HEK293 (cell line): ENCODE measurements around the gene KIAA1755.
"Not testable (repeated sequence)": the region's sequence is repeated elsewhere in the genome, so short reads cannot be mapped to it uniquely, and the experiment has no call there.

ENCODE experiments used
- ZBTB7A ChIP-seq: fragments of 450-650 bp; formaldehyde crosslinking; IDR thresholded peaks from 2 replicates; pipeline ENCODE4 v1.5.1; 2016; ENCODE audit warnings: low read depth, missing biosample characterization, missing genetic modification characterization
- ZNF223 ChIP-seq: fragments of 450-650 bp; formaldehyde crosslinking; IDR thresholded peaks from 2 replicates; pipeline ENCODE4 v1.5.1; 2016; ENCODE audit warnings: missing biosample characterization, missing genetic modification characterization
- ZNF24 ChIP-seq: fragments of 450-650 bp; formaldehyde crosslinking; IDR thresholded peaks from 2 replicates; pipeline ENCODE4 v1.5.1; 2016; ENCODE audit warnings: missing biosample characterization, missing genetic modification characterization
- ZNF48 ChIP-seq: fragments of 450-650 bp; formaldehyde crosslinking; IDR thresholded peaks from 2 replicates; pipeline ENCODE4 v1.5.1; 2016; ENCODE audit warnings: missing biosample characterization, missing genetic modification characterization
- ZNF560 ChIP-seq: fragments of 450-650 bp; formaldehyde crosslinking; IDR thresholded peaks from 2 replicates; pipeline ENCODE4 v1.5.1; 2017; ENCODE audit warnings: missing biosample characterization, missing genetic modification characterization, borderline replicate concordance
- ZNF707 ChIP-seq: fragments of 450-650 bp; formaldehyde crosslinking; IDR thresholded peaks from 2 replicates; pipeline ENCODE4 v1.5.1; 2016; ENCODE audit warnings: missing biosample characterization, missing genetic modification characterization
- ZNF792 ChIP-seq: fragments of 450-650 bp; formaldehyde crosslinking; IDR thresholded peaks from 2 replicates; pipeline ENCODE4 v1.5.1; 2016; ENCODE audit warnings: missing biosample characterization, missing genetic modification characterization
- TF ChIP-seq, protein P1 (sequence below): fragments of 450-650 bp; formaldehyde crosslinking; IDR thresholded peaks from 2 replicates; pipeline ENCODE4 v1.5.1; 2016; ENCODE audit warnings: missing biosample characterization, missing genetic modification characterization
- TF ChIP-seq, protein P2 (sequence below): fragments of 450-650 bp; formaldehyde crosslinking; IDR thresholded peaks from 2 replicates; pipeline ENCODE4 v1.5.1; 2016; ENCODE audit warnings: missing biosample characterization, missing genetic modification characterization
- TF ChIP-seq, protein P3 (sequence below): fragments of 450-650 bp; formaldehyde crosslinking; IDR thresholded peaks from 2 replicates; pipeline ENCODE4 v1.5.1; 2016; ENCODE audit warnings: missing biosample characterization, missing genetic modification characterization, low read depth
- TF ChIP-seq, protein P4 (sequence below): fragments of 450-650 bp; IDR thresholded peaks from 2 replicates; pipeline ENCODE4 v1.5.1; 2018; ENCODE audit warnings: missing biosample characterization, mild to moderate bottlenecking, missing genetic modification characterization
- TF ChIP-seq, protein P5 (sequence below): fragments of 450-650 bp; formaldehyde crosslinking; conservative IDR thresholded peaks from 2 replicates; pipeline ENCODE4 v1.5.1; 2016; ENCODE audit warnings: low read depth, missing biosample characterization, missing genetic modification characterization

DNA sequence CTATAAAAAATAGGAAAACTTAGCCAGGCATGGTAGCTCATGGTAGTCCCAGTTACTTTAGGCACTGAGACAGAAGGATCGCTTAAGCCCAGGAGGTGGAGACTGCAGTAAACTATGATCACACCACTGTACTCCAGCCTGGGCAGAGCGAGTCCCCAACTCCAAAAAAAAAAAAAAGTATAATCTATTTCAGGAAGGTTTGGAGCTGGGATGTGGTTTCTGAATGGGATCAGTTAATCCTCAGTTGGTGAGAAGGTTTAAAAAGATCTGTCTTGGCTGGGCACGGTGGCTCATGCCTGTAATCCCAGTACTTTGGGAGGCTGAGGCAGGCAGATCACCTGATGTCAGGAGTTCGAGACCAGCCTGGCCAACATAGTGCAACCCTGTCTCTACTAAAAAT is 5.9 kb downstream of the KIAA1755 start:
- TF ChIP-seq ZNF24; ZBTB7A (tag by site-specific recombination); ZNF48; ZNF707 (tag by site-specific recombination); ZNF560 (tag by site-specific recombination); ZNF223 (tag by site-specific recombination); ZNF792 (tag by site-specific recombination): not testable (repeated sequence)
- TF ChIP-seq, protein P1, sequence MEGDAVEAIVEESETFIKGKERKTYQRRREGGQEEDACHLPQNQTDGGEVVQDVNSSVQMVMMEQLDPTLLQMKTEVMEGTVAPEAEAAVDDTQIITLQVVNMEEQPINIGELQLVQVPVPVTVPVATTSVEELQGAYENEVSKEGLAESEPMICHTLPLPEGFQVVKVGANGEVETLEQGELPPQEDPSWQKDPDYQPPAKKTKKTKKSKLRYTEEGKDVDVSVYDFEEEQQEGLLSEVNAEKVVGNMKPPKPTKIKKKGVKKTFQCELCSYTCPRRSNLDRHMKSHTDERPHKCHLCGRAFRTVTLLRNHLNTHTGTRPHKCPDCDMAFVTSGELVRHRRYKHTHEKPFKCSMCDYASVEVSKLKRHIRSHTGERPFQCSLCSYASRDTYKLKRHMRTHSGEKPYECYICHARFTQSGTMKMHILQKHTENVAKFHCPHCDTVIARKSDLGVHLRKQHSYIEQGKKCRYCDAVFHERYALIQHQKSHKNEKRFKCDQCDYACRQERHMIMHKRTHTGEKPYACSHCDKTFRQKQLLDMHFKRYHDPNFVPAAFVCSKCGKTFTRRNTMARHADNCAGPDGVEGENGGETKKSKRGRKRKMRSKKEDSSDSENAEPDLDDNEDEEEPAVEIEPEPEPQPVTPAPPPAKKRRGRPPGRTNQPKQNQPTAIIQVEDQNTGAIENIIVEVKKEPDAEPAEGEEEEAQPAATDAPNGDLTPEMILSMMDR (tag by site-specific recombination), result not testable (repeated sequence)
- TF ChIP-seq, protein P2, sequence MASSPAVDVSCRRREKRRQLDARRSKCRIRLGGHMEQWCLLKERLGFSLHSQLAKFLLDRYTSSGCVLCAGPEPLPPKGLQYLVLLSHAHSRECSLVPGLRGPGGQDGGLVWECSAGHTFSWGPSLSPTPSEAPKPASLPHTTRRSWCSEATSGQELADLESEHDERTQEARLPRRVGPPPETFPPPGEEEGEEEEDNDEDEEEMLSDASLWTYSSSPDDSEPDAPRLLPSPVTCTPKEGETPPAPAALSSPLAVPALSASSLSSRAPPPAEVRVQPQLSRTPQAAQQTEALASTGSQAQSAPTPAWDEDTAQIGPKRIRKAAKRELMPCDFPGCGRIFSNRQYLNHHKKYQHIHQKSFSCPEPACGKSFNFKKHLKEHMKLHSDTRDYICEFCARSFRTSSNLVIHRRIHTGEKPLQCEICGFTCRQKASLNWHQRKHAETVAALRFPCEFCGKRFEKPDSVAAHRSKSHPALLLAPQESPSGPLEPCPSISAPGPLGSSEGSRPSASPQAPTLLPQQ (tag by site-specific recombination), result not testable (repeated sequence)
- TF ChIP-seq, protein P3, sequence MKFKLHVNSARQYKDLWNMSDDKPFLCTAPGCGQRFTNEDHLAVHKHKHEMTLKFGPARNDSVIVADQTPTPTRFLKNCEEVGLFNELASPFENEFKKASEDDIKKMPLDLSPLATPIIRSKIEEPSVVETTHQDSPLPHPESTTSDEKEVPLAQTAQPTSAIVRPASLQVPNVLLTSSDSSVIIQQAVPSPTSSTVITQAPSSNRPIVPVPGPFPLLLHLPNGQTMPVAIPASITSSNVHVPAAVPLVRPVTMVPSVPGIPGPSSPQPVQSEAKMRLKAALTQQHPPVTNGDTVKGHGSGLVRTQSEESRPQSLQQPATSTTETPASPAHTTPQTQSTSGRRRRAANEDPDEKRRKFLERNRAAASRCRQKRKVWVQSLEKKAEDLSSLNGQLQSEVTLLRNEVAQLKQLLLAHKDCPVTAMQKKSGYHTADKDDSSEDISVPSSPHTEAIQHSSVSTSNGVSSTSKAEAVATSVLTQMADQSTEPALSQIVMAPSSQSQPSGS (tag by site-specific recombination), result not testable (repeated sequence)
- TF ChIP-seq, protein P4, sequence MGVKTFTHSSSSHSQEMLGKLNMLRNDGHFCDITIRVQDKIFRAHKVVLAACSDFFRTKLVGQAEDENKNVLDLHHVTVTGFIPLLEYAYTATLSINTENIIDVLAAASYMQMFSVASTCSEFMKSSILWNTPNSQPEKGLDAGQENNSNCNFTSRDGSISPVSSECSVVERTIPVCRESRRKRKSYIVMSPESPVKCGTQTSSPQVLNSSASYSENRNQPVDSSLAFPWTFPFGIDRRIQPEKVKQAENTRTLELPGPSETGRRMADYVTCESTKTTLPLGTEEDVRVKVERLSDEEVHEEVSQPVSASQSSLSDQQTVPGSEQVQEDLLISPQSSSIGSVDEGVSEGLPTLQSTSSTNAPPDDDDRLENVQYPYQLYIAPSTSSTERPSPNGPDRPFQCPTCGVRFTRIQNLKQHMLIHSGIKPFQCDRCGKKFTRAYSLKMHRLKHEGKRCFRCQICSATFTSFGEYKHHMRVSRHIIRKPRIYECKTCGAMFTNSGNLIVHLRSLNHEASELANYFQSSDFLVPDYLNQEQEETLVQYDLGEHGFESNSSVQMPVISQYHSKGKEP, result not testable (repeated sequence)
- TF ChIP-seq, protein P5, sequence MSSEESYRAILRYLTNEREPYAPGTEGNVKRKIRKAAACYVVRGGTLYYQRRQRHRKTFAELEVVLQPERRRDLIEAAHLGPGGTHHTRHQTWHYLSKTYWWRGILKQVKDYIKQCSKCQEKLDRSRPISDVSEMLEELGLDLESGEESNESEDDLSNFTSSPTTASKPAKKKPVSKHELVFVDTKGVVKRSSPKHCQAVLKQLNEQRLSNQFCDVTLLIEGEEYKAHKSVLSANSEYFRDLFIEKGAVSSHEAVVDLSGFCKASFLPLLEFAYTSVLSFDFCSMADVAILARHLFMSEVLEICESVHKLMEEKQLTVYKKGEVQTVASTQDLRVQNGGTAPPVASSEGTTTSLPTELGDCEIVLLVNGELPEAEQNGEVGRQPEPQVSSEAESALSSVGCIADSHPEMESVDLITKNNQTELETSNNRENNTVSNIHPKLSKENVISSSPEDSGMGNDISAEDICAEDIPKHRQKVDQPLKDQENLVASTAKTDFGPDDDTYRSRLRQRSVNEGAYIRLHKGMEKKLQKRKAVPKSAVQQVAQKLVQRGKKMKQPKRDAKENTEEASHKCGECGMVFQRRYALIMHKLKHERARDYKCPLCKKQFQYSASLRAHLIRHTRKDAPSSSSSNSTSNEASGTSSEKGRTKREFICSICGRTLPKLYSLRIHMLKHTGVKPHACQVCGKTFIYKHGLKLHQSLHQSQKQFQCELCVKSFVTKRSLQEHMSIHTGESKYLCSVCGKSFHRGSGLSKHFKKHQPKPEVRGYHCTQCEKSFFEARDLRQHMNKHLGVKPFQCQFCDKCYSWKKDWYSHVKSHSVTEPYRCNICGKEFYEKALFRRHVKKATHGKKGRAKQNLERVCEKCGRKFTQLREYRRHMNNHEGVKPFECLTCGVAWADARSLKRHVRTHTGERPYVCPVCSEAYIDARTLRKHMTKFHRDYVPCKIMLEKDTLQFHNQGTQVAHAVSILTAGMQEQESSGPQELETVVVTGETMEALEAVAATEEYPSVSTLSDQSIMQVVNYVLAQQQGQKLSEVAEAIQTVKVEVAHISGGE (tag by site-specific recombination), result not testable (repeated sequence)
